Osteoblast (primary cell): ENCODE results near the gene TNKS1BP1. TPM values are rescaled to one million over a fixed set of nuclear protein-coding genes. Genes with fewer than 3 reads are reported as not detected.

Experiments used
- DNase-seq: peaks from one replicate; pipeline ENCODE4 v3.0.0; 2011; ENCODE audit warnings: low spot score, mixed read lengths; ENCODE audit not compliant: insufficient read length; ENCODE audit errors: missing footprints
- H2AFZ ChIP-seq: 2 replicates; pipeline ENCODE4 v1.6.0; 2011; ENCODE audit warnings: mild to moderate bottlenecking, low read length
- H3K27ac ChIP-seq: 2 replicates; pipeline ENCODE4 v1.5.1; 2011; ENCODE audit warnings: mild to moderate bottlenecking, low read depth, low read length, moderate library complexity
- H3K27me3 ChIP-seq: 2 replicates; pipeline ENCODE4 v1.6.0; 2012; ENCODE audit warnings: mild to moderate bottlenecking, control low read depth, inconsistent platforms, low read length, moderate library complexity; ENCODE audit not compliant: insufficient read depth
- H3K36me3 ChIP-seq: 2 replicates; pipeline ENCODE4 v1.5.1; 2011; ENCODE audit warnings: mild to moderate bottlenecking, low read length, control low read depth, moderate library complexity; ENCODE audit not compliant: insufficient read depth
- H3K4me1 ChIP-seq: 2 replicates; pipeline ENCODE4 v1.5.1; 2011; ENCODE audit warnings: mild to moderate bottlenecking, low read length, control low read depth, moderate library complexity; ENCODE audit not compliant: insufficient read depth
- H3K4me2 ChIP-seq: 2 replicates; pipeline ENCODE4 v1.6.0; 2011; ENCODE audit warnings: mild to moderate bottlenecking, low read length; ENCODE audit not compliant: insufficient read depth
- H3K4me3 ChIP-seq: fragments of 200-600 bp; sonication (generic); 3 replicates; pipeline ENCODE4 v1.5.1; 2012; ENCODE audit warnings: mild to moderate bottlenecking, low read length, inconsistent platforms; ENCODE audit not compliant: insufficient read depth
- H3K79me2 ChIP-seq: 2 replicates; pipeline ENCODE4 v1.6.0; 2012; ENCODE audit warnings: mild to moderate bottlenecking, low read length, control low read depth, inconsistent platforms; ENCODE audit not compliant: insufficient read depth
- H3K9me3 ChIP-seq: 2 replicates; pipeline ENCODE4 v1.5.1; 2011; ENCODE audit warnings: low read depth, low read length, control low read depth
- H4K20me1 ChIP-seq: 2 replicates; pipeline ENCODE4 v1.6.0; 2012; ENCODE audit warnings: mild to moderate bottlenecking, low read length, control low read depth; ENCODE audit not compliant: insufficient read depth
- CTCF ChIP-seq: IDR thresholded peaks from 2 replicates; pipeline ENCODE4 v1.5.1; 2011; ENCODE audit warnings: mild to moderate bottlenecking, low read depth, low read length, moderate library complexity; ENCODE audit errors: extremely low read depth
- total RNA-seq: library from RNA; depleted of rRNA; stranded (reverse); fragments of >200 nt; gene quantifications from 2 replicates; pipeline ENCODE4 v1.2.3, GENCODE V29; 2012

The TNKS1BP1 gene
- total RNA-seq, 1 donor, result 74.6 TPM

GRCh38 chr11:57260937-57261783 lies 63.6 kb downstream of the TNKS1BP1 start:
- Histone ChIP-seq H3K27me3 (no peaks in the 10 kb centered on the region), H3K36me3 (no peaks in the 10 kb centered on the region), H3K27ac (no peak overlapping the region), H4K20me1 (no peaks in the 10 kb centered on the region), H3K9me3 (no peaks in the 10 kb centered on the region), H2AFZ (no peak overlapping the region), H3K4me3 (no peak overlapping the region), H3K4me1 (no peaks in the 10 kb centered on the region), H3K79me2 (no peaks in the 10 kb centered on the region), H3K4me2 (no peak overlapping the region)
- DNase-seq, result no peak
- TF ChIP-seq CTCF, result no peak

GRCh38 chr11:57256119-57256518 lies 68.6 kb downstream of the TNKS1BP1 start:
- no peak overlapping the region for H3K4me3 ChIP-seq
- H3K9me3 ChIP-seq, result no peaks in the 10 kb centered on the region
- no peaks in the 10 kb centered on the region for H3K79me2 ChIP-seq
- H3K27me3 ChIP-seq, result peaks cover 2% of the 10 kb centered on the region
- H3K4me1 ChIP-seq, result peaks cover 4% of the 10 kb centered on the region
- no peak for TF ChIP-seq CTCF
- H3K36me3 ChIP-seq, result no peaks in the 10 kb centered on the region
- DNase-seq, result no peak
- H3K27ac ChIP-seq, result no peak overlapping the region
- no peaks in the 10 kb centered on the region for H4K20me1 ChIP-seq
- no peak overlapping the region for H3K4me2 ChIP-seq
- no peak overlapping the region for H2AFZ ChIP-seq

DNA sequence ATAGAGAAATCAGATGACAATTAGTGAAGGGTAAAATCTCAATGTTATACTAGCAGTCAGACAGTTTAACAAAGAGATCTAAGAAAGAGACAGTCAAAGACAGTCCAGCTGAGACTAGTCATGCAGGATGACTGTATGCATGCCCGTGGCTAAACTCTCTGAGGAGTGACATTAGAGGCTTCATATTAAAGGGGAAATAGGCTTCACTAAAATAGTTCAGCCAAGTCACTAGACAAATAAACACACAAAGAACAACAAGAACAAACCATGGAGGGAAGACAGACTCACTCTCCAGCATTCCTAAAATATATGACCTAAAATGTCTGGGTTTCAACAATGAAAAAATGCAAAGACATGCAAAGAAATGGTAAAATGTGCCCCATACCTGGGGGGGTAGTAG lies 69.1 kb downstream of the TNKS1BP1 start:
- Histone ChIP-seq H3K4me1 (peaks cover 4% of the 10 kb centered on the region), H3K79me2 (no peaks in the 10 kb centered on the region), H4K20me1 (no peaks in the 10 kb centered on the region), H3K9me3 (no peaks in the 10 kb centered on the region), H3K4me2 (no peak overlapping the region), H3K27me3 (peaks cover 7% of the 10 kb centered on the region), H2AFZ (no peak overlapping the region), H3K27ac (no peak overlapping the region), H3K36me3 (no peaks in the 10 kb centered on the region), H3K4me3 (no peak overlapping the region)
- DNase-seq, result no peak
- TF ChIP-seq CTCF, result no peak

DNA sequence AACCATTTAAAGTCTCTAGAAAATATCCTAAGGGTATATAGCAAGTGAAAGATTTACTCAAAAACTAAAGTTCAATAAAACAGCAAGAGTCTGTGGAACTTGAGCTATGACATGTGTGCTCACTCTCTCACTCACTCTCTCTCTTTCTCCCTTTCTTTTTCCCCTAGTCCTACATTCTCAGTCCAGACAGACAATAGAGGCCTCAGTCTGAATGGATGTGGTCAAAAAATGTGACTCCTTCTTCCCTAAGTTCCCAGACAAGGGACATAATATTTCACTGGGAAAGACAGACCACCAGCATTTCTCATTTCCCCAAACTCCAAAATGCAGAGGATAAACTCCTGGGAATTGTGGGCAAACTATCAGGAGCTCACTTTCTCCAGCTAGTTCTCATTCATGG lies 70.1 kb downstream of the TNKS1BP1 start:
- no peaks in the 10 kb centered on the region for H3K36me3 ChIP-seq
- no peak for TF ChIP-seq CTCF
- no peak for DNase-seq
- no peaks in the 10 kb centered on the region for H3K9me3 ChIP-seq
- H3K27ac ChIP-seq, result no peak overlapping the region
- no peak overlapping the region for H3K4me3 ChIP-seq
- H2AFZ ChIP-seq, result no peak overlapping the region
- peaks cover 4% of the 10 kb centered on the region for H3K4me1 ChIP-seq
- no peaks in the 10 kb centered on the region for H3K79me2 ChIP-seq
- no peak overlapping the region for H3K4me2 ChIP-seq
- H3K27me3 ChIP-seq, result peaks cover 8% of the 10 kb centered on the region
- no peaks in the 10 kb centered on the region for H4K20me1 ChIP-seq
